ENCODE data around the gene TGFBR3.
"Not testable (repeated sequence)": the region's sequence is repeated elsewhere in the genome, so short reads cannot be mapped to it uniquely, and the experiment has no call there.

The TGFBR3 gene

GRCh38 chr1:91881280-91881679, 4.7 kb downstream of the TGFBR3 start:
- DNase-seq: no peak

DNA sequence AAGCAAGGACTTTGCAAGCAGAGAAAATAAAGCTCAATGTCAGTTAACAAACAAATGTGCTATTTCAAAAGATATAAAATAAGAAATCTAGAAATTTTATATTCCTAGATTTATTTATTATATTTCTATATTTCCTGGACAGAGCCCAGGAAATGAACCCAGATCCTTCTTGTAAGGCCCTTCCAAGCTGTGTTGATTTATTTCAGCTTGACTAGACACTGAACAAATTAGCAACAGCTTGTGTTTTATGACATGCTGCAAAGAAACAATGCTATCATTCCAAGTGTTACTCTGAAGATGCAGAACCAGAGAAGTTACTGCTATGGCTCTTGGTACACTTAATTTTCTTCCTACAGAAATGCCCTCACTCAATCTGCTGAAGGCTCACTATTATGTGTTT, 6.2 kb downstream of the TGFBR3 start:
- no peak for DNase-seq

- DNase-seq: no peak
Measured at GRCh38 chr1:91877574-91878208, 8.3 kb downstream of the TGFBR3 start.

DNA sequence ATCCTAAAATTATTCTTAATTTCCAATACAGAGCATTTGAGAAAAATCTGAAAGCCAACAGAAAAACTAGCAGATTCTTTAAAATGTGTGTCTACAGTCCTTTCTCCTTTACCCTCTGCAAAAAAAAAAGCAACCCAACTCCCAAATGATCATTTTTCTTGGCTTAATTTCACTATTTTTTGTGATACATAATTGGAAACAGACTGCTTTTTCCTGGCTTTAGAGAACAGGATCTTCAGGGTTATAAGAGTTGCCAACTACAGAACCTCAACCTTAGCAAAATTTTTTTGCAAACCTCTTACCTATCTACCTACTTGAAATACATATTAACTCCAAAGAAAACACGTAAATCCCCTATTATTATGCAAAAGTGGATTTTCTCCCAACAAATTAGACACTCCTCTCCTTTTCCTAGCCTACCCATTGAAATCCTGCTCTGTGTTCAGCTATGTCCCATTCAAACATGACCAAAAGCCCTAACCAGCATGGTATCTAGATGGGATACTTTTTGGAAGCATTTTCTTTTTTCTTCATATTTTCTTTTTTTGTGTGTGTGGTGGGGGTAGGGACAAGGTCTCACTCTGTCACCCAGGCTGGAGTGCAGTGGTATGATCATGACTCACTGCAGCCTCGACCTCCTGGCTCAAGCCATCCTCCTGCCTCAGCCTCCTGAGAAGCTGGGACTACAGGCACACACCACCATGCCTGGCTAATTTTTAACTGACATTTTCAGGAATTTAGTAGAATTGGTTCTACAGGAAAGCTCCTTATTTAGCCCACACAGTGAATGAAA, 9.0 kb downstream of the TGFBR3 start:
- no peak for DNase-seq

- no peak for DNase-seq
Measured at GRCh38 chr1:91876040-91876470, 9.9 kb downstream of the TGFBR3 start.

DNA sequence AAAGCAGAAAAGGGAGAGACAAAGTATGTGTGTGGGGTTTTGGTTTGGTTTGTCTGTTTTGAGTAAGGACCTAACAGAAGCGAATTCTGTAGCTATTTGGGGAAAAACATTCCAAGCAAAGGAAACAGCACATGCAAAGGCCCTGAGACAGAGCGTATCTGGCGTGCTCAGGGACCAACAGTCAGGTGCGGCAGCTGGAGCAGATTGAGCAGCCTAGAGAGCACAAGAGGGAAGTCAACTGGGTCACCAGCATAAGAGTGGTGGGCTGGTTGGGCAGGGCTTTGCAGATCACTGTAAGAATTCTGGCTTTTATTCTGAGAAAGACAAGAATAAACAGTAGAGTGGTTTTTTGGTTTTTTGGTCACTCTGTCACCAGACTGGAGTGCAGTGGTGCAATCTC, 11.8 kb downstream of the TGFBR3 start:
- DNase-seq: no peak

DNA sequence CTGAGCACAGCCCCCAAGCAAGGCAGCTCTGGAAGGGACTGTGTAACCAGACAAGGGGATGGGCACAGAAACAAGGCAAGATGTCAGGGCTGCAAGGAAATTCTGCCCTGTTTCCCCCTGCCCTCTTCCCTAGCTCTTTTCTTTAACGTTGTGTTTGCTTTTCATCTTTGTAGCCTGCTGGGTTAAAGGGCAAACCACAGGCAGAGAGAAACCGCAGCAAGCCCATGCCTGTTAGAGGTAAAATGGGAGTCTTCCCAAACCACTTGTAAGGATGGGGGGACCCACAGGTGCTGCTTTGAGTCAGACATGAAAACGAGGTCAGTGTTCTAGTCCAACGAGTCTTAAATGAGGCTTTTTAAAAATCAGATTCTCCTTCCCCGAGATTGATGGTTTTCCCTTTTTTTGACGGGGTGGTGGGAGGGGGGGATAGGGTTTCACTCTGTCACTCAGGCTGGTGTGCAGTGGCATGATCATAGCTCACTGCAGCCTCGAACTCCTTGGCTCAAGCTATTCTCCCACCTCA, 13.3 kb downstream of the TGFBR3 start:
- no peak for DNase-seq

- peak; percentile 15 for DNase-seq
Measured at GRCh38 chr1:91872000-91872399, 14.0 kb downstream of the TGFBR3 start.

GRCh38 chr1:91870322-91870721, 15.6 kb downstream of the TGFBR3 start:
- no peak for DNase-seq

DNA sequence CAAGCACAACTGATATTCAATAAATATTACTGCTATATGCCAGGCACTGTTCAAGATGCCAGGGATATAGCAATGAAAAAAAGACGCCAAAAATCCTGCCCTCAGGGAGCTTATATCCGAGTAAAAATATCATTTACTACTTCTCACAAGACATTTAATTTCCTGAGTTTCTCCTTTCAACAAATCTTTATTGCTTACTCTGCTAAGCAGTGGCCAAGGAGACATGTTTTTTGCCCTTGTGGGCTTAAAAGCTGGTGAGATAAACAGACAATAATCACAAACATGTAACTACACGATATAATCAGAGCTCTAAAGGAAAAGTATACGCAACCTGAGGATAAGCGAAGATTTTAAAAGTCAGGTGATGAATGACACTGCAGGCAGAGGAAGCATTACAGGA, 19.5 kb downstream of the TGFBR3 start:
- no peak for DNase-seq

DNA sequence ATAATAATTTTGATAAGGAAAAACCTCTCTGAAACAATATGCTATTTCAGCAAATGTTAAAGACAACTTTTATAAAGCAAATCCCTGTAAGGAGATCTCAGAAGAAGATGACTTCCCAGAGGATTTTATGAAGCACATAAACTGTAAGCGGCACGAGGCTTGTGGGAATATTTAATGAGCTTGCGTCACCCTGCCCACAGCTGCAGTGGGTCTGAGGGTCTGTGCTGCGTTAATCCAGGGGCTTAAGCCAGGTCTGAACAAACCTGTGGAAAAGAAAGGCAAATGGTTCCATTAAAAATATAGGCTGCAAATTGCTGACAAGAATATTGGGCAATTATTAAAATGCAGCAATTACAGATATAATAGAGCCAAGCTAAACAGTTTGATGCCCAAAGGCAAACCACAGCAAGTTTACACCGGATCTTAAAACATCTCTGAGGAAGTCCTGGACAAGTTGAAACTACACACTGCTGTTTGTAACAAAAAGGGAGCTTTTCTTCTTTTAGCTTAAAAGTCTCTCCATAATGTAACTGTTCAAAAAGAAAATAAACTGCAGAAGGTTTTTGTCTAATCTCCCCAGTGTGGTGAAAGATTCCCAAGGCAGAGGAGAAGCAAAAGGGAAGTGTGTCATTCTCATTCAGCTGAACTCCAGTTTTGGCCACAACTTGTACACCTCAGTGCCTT, 21.8 kb downstream of the TGFBR3 start:
- DNase-seq: peak; percentile 68

GRCh38 chr1:91863498-91863897, 22.5 kb downstream of the TGFBR3 start:
- DNase-seq: no peak

- no peak for DNase-seq
Measured at GRCh38 chr1:91862120-91862519, 23.8 kb downstream of the TGFBR3 start.

- DNase-seq: no peak
Measured at GRCh38 chr1:91857557-91858239, 28.3 kb downstream of the TGFBR3 start.

- no peak for DNase-seq
Measured at GRCh38 chr1:91856996-91857395, 29.0 kb downstream of the TGFBR3 start.

DNA sequence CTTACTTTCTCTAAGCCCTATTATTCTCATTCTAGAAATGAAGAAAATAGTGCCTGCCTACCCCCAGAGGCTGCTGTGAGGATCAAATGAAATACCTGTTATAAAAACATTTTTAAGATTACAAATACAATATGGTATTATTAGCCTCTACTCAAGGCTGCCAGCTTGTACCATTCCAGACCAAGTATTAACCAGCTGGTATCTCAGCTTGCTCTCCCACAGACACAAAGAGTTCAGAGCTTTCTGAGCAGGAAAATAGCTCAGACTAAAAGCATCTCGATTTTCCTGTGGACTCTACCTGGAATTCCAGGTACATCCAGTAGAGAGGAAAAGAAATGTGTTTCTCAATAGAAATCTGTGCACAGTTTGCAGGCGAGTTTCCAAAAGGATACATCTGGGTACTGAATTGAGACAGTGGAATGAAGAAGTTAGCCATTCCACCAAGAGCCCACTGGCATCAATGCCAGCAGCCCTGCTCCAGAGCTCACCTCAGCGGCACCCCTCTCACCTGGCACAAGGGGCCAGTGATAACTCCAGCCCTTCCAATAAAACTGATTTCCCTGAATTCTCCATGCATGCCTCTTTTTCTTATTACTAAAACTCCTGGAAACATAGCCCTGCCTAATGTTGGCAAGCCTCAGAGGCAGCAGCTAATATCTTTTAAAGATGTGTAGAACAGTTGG, 31.0 kb downstream of the TGFBR3 start:
- no peak for DNase-seq

DNA sequence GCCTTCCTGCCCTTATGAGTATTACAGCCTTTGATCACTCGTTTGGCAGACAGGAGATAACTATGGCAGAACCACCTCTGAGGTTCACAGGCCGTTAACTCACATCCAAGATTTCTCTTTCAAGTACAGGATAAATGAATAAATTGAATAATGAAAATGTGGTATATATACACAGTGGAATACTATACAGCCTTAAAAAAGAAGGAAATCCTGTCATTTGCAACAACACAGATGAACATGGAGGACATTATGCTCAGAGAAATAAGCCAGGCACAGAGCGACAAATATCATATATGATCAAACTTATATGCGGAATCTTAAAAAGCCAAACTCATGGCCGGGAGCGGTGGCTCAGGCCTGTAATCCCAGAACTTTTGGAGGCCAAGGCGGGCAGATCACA, 32.6 kb downstream of the TGFBR3 start:
- DNase-seq: no peak

GRCh38 chr1:91852011-91852410, 33.9 kb downstream of the TGFBR3 start:
- DNase-seq: not testable (repeated sequence)

GRCh38 chr1:91851130-91852010, 34.6 kb downstream of the TGFBR3 start:
- DNase-seq: peak; percentile 92

- DNase-seq: no peak
Measured at GRCh38 chr1:91850708-91851107, 35.2 kb downstream of the TGFBR3 start.

GRCh38 chr1:91847851-91848250, 38.1 kb downstream of the TGFBR3 start:
- DNase-seq: no peak

GRCh38 chr1:91846639-91847013, 39.3 kb downstream of the TGFBR3 start:
- DNase-seq: no peak

Data from HCEC 1CT (cell line).